Measurements from ENCODE around the gene TNNT1. TPM values are rescaled to one million over a fixed set of nuclear protein-coding genes. Genes with fewer than 3 reads are reported as not detected.
"Not testable (repeated sequence)": the region's sequence is repeated elsewhere in the genome, so short reads cannot be mapped to it uniquely, and the experiment has no call there.

The TNNT1 gene
- total and polyA plus RNA-seq, 5 donors from 2014 or later = not detected

GRCh38 chr19:55174425-55175116, 25.6 kb upstream of the TNNT1 start:
- no peak overlapping the region for H3K27ac Mint-ChIP-seq
- Histone ChIP-seq H3K4me1 (ENCODE audit: control insufficient read depth, insufficient read depth, low read length, poor library complexity, severe bottlenecking) (peaks cover 26% of the 10 kb centered on the region), H3K27me3 (ENCODE audit: control insufficient read depth, insufficient read depth, low read length) (peaks cover 29% of the 10 kb centered on the region)

GRCh38 chr19:55173714-55174409, 24.9 kb upstream of the TNNT1 start:
- ATAC-seq (ENCODE audit: low read depth in 2 of 2) = no peak
- Histone ChIP-seq H3K27me3 (ENCODE audit: control insufficient read depth, insufficient read depth, low read length) (peaks cover 33% of the 10 kb centered on the region), H3K36me3 (ENCODE audit: control insufficient read depth, insufficient read depth, low read length) (no peaks in the 10 kb centered on the region), H3K27ac (ENCODE audit: insufficient read depth, low read length, poor library complexity, severe bottlenecking) (no peak overlapping the region), H3K4me3 (ENCODE audit: low read depth, low read length) (no peak overlapping the region), H3K9me3 (ENCODE audit: control insufficient read depth in 2 of 2, low read length in 2 of 2) (peaks cover 0 to 5% of the 10 kb centered on the region in 2 experiments), H3K4me1 (ENCODE audit: control insufficient read depth, insufficient read depth, low read length, poor library complexity, severe bottlenecking) (peaks cover 19% of the 10 kb centered on the region)
- Mint-ChIP-seq H3K27me3 (peaks cover 72% of the 10 kb centered on the region), H3K4me3 (peak overlapping the region in 3 of 4 donors; percentile 32 to 81 (median 50)), H3K36me3 (no peaks in the 10 kb centered on the region), H3K9me3 (peaks cover 0 to 13% (median 0%) of the 10 kb centered on the region in 7 donors), H3K27ac (no peak overlapping the region), H3K4me1 (peaks cover 0 to 38% (median 11%) of the 10 kb centered on the region in 4 donors)
- DNase-seq = peak in 1 of 3 donors; percentile 24

More at GRCh38 chr19:55174425-55175116, 25.6 kb upstream of the TNNT1 start:
- H3K9me3 ChIP-seq (ENCODE audit: control insufficient read depth in 2 of 2, low read length in 2 of 2) = peaks cover 0 to 5% of the 10 kb centered on the region in 2 experiments
- Mint-ChIP-seq H3K4me1 (peaks cover 0 to 43% (median 13%) of the 10 kb centered on the region in 4 donors), H3K36me3 (no peaks in the 10 kb centered on the region), H3K4me3 (peak overlapping the region in 2 of 4 donors; percentile 44 to 81), H3K27me3 (peaks cover 70% of the 10 kb centered on the region), H3K9me3 (peaks cover 0 to 12% (median 0%) of the 10 kb centered on the region in 7 donors)
- no peak for DNase-seq
- no peak overlapping the region for H3K27ac ChIP-seq (ENCODE audit: insufficient read depth, low read length, poor library complexity, severe bottlenecking)
- ATAC-seq (ENCODE audit: low read depth in 2 of 2) = no peak
- H3K4me3 ChIP-seq (ENCODE audit: low read depth, low read length) = no peak overlapping the region
- no peaks in the 10 kb centered on the region for H3K36me3 ChIP-seq (ENCODE audit: control insufficient read depth, insufficient read depth, low read length)

GRCh38 chr19:55173186-55173713, 24.2 kb upstream of the TNNT1 start:
- Mint-ChIP-seq H3K27ac (no peak overlapping the region), H3K36me3 (no peaks in the 10 kb centered on the region), H3K9me3 (peaks cover 0 to 12% (median 0%) of the 10 kb centered on the region in 7 donors), H3K27me3 (peaks cover 67% of the 10 kb centered on the region), H3K4me1 (peaks cover 0 to 34% (median 11%) of the 10 kb centered on the region in 4 donors), H3K4me3 (peak overlapping the region in 3 of 4 donors; percentile 68 to 81 (median 79))
- ATAC-seq (ENCODE audit: low read depth in 2 of 2) (no peak), DNase-seq (no peak)
- Histone ChIP-seq H3K27ac (ENCODE audit: insufficient read depth, low read length, poor library complexity, severe bottlenecking) (no peak overlapping the region), H3K4me3 (ENCODE audit: low read depth, low read length) (no peak overlapping the region), H3K36me3 (ENCODE audit: control insufficient read depth, insufficient read depth, low read length) (no peaks in the 10 kb centered on the region), H3K4me1 (ENCODE audit: control insufficient read depth, insufficient read depth, low read length, poor library complexity, severe bottlenecking) (peaks cover 16% of the 10 kb centered on the region), H3K27me3 (ENCODE audit: control insufficient read depth, insufficient read depth, low read length) (peaks cover 33% of the 10 kb centered on the region), H3K9me3 (ENCODE audit: control insufficient read depth in 2 of 2, low read length in 2 of 2) (peaks cover 0 to 5% of the 10 kb centered on the region in 2 experiments)

GRCh38 chr19:55172741-55173140, 23.7 kb upstream of the TNNT1 start:
- Histone ChIP-seq H3K27ac (ENCODE audit: insufficient read depth, low read length, poor library complexity, severe bottlenecking) (no peak overlapping the region), H3K36me3 (ENCODE audit: control insufficient read depth, insufficient read depth, low read length) (no peaks in the 10 kb centered on the region), H3K4me3 (ENCODE audit: low read depth, low read length) (no peak overlapping the region), H3K4me1 (ENCODE audit: control insufficient read depth, insufficient read depth, low read length, poor library complexity, severe bottlenecking) (peaks cover 16% of the 10 kb centered on the region), H3K9me3 (ENCODE audit: control insufficient read depth in 2 of 2, low read length in 2 of 2) (peaks cover 0 to 5% of the 10 kb centered on the region in 2 experiments), H3K27me3 (ENCODE audit: control insufficient read depth, insufficient read depth, low read length) (peaks cover 33% of the 10 kb centered on the region)
- peak overlapping the region in 3 of 4 donors; percentile 68 to 79 (median 71) for H3K4me3 Mint-ChIP-seq
- peaks cover 0 to 12% (median 0%) of the 10 kb centered on the region in 7 donors for H3K9me3 Mint-ChIP-seq
- H3K27ac Mint-ChIP-seq = no peak overlapping the region
- H3K27me3 Mint-ChIP-seq = peaks cover 67% of the 10 kb centered on the region
- ATAC-seq (ENCODE audit: low read depth in 2 of 2) (no peak), DNase-seq (no peak)
- H3K36me3 Mint-ChIP-seq = no peaks in the 10 kb centered on the region
- H3K4me1 Mint-ChIP-seq = peaks cover 0 to 29% (median 11%) of the 10 kb centered on the region in 4 donors

GRCh38 chr19:55172318-55172717, 23.3 kb upstream of the TNNT1 start:
- Mint-ChIP-seq H3K9me3 (peaks cover 0 to 12% (median 0%) of the 10 kb centered on the region in 7 donors), H3K4me3 (peak overlapping the region in 2 of 4 donors; percentile 63 to 71), H3K4me1 (peaks cover 0 to 29% (median 11%) of the 10 kb centered on the region in 4 donors), H3K27me3 (peaks cover 67% of the 10 kb centered on the region)
- not testable (repeated sequence) for H3K4me3 ChIP-seq (ENCODE audit: low read depth, low read length); H3K36me3 Mint-ChIP-seq; H3K36me3 ChIP-seq (ENCODE audit: control insufficient read depth, insufficient read depth, low read length); H3K27ac ChIP-seq (ENCODE audit: insufficient read depth, low read length, poor library complexity, severe bottlenecking); H3K27ac Mint-ChIP-seq; DNase-seq; H3K9me3 ChIP-seq (ENCODE audit: control insufficient read depth in 2 of 2, low read length in 2 of 2); ATAC-seq (ENCODE audit: low read depth in 2 of 2)
- Histone ChIP-seq H3K4me1 (ENCODE audit: control insufficient read depth, insufficient read depth, low read length, poor library complexity, severe bottlenecking) (peaks cover 16% of the 10 kb centered on the region), H3K27me3 (ENCODE audit: control insufficient read depth, insufficient read depth, low read length) (peaks cover 33% of the 10 kb centered on the region)

- peaks cover 0 to 37% (median 18%) of the 10 kb centered on the region in 4 donors for H3K4me1 Mint-ChIP-seq
- H3K36me3 Mint-ChIP-seq = peaks cover 5% of the 10 kb centered on the region
- Histone ChIP-seq H3K4me1 (ENCODE audit: control insufficient read depth, insufficient read depth, low read length, poor library complexity, severe bottlenecking) (peaks cover 22% of the 10 kb centered on the region), H3K36me3 (ENCODE audit: control insufficient read depth, insufficient read depth, low read length) (no peaks in the 10 kb centered on the region), H3K4me3 (ENCODE audit: low read depth, low read length) (no peak overlapping the region), H3K9me3 (ENCODE audit: control insufficient read depth in 2 of 2, low read length in 2 of 2) (peaks cover 0 to 5% of the 10 kb centered on the region in 2 experiments), H3K27ac (ENCODE audit: insufficient read depth, low read length, poor library complexity, severe bottlenecking) (no peak overlapping the region), H3K27me3 (ENCODE audit: control insufficient read depth, insufficient read depth, low read length) (peaks cover 30% of the 10 kb centered on the region)
- H3K27me3 Mint-ChIP-seq = peaks cover 72% of the 10 kb centered on the region
- DNase-seq = no peak
- H3K9me3 Mint-ChIP-seq = peaks cover 0 to 14% (median 4%) of the 10 kb centered on the region in 7 donors
- peak overlapping the region in 1 of 4 donors; percentile 44 for H3K4me3 Mint-ChIP-seq
- no peak overlapping the region for H3K27ac Mint-ChIP-seq
- no peak for ATAC-seq (ENCODE audit: low read depth in 2 of 2)
Observed at GRCh38 chr19:55171440-55171839, 22.4 kb upstream of the TNNT1 start.

- Histone ChIP-seq H3K36me3 (ENCODE audit: control insufficient read depth, insufficient read depth, low read length) (no peaks in the 10 kb centered on the region), H3K27me3 (ENCODE audit: control insufficient read depth, insufficient read depth, low read length) (peaks cover 21% of the 10 kb centered on the region), H3K4me1 (ENCODE audit: control insufficient read depth, insufficient read depth, low read length, poor library complexity, severe bottlenecking) (peaks cover 25% of the 10 kb centered on the region), H3K4me3 (ENCODE audit: low read depth, low read length) (no peak overlapping the region), H3K9me3 (ENCODE audit: control insufficient read depth in 2 of 2, low read length in 2 of 2) (no peaks in the 10 kb centered on the region), H3K27ac (ENCODE audit: insufficient read depth, low read length, poor library complexity, severe bottlenecking) (no peak overlapping the region)
- Mint-ChIP-seq H3K4me1 (peaks cover 0 to 34% (median 16%) of the 10 kb centered on the region in 4 donors), H3K27me3 (peaks cover 83% of the 10 kb centered on the region), H3K27ac (no peak overlapping the region), H3K9me3 (peaks cover 0 to 9% (median 5%) of the 10 kb centered on the region in 7 donors), H3K4me3 (no peak overlapping the region), H3K36me3 (peaks cover 5% of the 10 kb centered on the region)
- ATAC-seq (ENCODE audit: low read depth in 2 of 2) (no peak), DNase-seq (no peak)
Observed at GRCh38 chr19:55169136-55169535, 20.1 kb upstream of the TNNT1 start.
